GM13976 (cell line): ENCODE data around the gene AMN.

Experiments used
- DNase-seq: peaks from one replicate; pipeline ENCODE4 v3.0.0; 2012; ENCODE audit warnings: low spot score
- in situ Hi-C: fragments of 300-500 bp; cut with MboI; formaldehyde crosslinking; loops from one replicate; pipeline ENCODE4 v1.12.0; 2022; ENCODE audit warnings: low sequenced_read_pairs, mixed read lengths, inconsistent platforms; ENCODE audit not compliant: unreplicated experiment
- TF ChIP-seq, protein P1 (sequence below): IDR thresholded peaks from 2 replicates; pipeline ENCODE4 v1.5.1; 2012; ENCODE audit warnings: borderline replicate concordance, mild to moderate bottlenecking; ENCODE audit not compliant: insufficient read depth; ENCODE audit errors: extremely low read depth, missing control alignments, control extremely low read depth

Gene AMN

DNA sequence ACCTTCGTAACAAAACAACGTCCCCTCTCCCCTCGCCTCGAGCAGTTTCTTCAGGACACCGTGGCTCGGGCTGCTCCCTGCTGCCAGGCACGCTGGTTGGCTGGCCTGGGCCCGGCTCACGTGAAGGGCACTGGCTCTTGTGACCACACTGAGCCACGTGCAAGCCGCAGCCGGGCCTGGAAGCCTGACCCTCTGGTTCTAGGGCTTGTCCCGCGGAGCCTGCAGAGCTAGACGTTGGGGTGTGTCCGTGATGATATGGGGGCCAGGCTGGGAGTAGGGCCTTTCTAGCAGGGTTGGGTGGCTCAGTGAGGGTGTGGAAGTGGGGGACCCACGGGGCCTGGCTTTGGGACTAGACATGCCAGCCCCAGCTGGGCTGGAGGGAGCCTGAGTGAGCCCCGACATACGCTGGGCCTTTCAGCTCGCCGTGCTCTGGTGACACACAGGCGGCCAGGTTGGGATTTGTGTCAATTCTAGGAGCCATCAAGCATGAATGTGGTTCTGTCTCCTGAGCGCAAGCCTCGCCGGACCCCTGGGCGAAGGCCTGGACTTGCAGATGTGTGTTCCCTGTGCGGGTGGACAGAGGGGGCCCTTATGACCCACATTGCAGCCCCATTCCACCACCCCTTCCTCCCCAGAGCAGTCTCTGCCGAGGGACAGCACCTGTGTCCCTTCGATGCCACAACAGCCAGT is 13.6 kb upstream of the AMN start:
- TF ChIP-seq, protein P1, sequence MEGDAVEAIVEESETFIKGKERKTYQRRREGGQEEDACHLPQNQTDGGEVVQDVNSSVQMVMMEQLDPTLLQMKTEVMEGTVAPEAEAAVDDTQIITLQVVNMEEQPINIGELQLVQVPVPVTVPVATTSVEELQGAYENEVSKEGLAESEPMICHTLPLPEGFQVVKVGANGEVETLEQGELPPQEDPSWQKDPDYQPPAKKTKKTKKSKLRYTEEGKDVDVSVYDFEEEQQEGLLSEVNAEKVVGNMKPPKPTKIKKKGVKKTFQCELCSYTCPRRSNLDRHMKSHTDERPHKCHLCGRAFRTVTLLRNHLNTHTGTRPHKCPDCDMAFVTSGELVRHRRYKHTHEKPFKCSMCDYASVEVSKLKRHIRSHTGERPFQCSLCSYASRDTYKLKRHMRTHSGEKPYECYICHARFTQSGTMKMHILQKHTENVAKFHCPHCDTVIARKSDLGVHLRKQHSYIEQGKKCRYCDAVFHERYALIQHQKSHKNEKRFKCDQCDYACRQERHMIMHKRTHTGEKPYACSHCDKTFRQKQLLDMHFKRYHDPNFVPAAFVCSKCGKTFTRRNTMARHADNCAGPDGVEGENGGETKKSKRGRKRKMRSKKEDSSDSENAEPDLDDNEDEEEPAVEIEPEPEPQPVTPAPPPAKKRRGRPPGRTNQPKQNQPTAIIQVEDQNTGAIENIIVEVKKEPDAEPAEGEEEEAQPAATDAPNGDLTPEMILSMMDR = no peak
- in situ Hi-C loops = no loop called here
- DNase-seq = no peak

DNA sequence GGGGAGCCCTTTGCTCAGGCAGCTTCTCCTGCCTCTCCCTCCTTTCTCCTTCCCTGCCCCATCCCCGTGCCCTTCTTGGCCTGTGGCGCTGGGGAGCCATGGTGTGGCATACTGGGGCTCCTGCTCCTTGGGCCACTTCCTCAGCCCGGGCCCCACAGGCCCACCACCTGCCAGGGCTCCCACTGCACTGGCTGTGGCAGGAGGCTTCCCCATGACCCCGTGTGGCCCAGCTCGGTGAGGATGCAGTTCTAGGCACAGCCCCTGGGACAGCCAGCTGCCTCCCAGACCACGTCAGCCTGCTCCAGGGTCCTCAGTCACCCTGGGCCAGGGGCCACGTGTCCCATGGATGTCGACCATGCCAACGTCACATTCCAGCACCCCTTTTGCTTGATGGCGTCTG is 13.0 kb upstream of the AMN start:
- in situ Hi-C loops = no loop called here
- TF ChIP-seq, protein P1 = no peak
- DNase-seq = no peak

DNA sequence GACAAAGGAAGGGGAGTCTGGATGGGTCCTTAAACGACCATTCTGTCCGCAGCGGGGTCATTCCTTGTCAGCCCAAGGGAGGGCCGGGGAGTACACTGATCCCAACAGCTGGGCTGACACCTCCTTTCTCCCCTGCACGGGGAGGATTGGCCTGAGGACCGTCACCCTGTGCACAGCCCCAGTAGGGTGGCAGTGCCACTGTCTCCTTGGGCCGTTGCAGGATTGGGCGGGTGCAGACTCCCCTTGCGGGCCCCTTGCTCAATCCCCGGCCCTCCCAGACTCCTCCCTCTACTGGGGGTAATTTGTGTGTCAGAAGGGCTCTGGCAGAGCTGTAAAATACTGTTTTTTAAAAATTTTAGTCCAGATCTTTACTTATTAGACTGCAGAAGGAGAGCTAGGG is 12.6 kb upstream of the AMN start:
- DNase-seq = no peak
- TF ChIP-seq, protein P1 = no peak
- in situ Hi-C loops = loop anchor here (10.0 kb wide), 1 partner anchor 215 kb away; no protein-coding TSS in a partner anchor

DNA sequence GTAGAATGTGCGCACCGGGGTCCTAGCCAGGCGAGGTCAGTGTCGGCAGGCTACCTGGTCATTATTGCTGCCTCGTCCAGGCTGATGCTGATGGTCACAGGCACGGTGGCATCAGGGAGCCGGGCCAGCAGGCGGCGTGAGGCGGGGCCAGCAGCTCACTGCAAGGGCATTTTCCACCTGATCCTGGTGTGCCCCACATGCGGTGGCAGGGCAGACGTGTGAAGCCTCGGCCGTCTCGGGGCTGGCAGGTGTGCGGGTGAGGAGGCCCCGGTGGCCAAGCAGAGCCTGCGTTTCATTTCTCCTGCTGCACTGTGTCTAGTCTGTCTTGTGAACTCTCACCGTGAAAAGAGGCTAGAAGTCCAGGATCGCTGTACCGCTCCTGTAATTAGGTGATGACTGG is 12.0 kb upstream of the AMN start:
- in situ Hi-C loops = loop anchor here (10.0 kb wide), 1 partner anchor 216 kb away; no protein-coding TSS in a partner anchor
- TF ChIP-seq, protein P1 = no peak
- DNase-seq = no peak

DNA sequence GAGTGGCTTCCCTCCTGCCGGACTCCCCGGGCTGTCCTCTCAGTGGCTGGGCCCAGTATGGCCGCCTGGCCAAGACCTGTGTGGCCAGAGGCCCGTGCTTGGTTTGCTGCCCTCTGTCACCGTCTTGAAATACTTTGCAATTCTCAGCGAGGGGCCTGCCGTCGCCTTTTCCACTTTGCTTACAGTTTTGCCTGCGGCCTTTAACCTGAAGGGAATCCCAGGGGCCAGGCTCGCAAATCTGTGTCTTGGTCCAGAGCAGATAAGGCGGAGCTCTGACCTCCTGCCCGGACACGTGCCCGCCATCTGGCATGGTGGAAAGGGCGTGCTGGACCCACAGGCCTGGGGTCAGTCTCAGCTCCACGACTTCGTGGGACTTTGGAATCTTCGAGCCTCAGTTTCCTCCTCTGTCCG is 10.9 kb upstream of the AMN start:
- in situ Hi-C loops = loop anchor here (10.0 kb wide), 1 partner anchor 217 kb away; no protein-coding TSS in a partner anchor
- TF ChIP-seq, protein P1 = no peak
- DNase-seq = no peak

DNA sequence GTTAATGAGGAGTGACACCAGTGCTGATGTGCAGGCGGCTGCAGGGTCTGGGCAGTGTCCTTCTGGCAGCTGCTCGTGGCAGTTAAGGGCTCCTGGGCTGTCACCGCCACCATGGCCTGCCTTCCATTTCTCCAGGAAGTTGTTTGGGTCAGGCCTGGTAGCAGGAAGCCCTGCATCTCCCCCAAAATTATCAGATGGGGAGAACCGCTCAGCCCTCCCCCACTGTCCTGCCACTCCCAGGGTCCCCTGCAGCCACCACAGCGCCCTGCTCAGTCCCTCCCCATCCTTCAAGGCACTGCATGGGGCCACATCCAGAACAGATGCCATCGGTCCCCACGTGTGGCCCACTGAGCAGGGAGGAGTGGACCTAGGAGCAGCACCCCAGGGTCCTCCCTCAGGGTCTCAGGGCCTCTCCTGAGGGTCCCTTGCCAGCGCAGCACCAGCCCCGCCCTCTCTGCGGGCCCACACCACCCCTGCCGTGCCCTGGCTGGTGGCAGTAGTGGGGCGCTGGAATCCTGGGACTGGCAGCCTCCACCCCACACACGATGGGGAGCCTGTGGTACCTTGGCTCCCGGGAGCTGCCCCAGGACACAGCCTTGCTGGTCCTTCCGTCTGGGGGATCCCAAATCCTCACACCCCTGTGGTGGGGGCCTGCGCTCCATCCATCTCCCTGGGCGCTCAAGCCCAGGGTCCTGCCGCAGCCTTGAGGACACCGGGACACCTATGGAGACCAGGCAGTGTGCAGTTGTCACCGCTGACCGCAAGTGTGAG is 10.3 kb upstream of the AMN start:
- DNase-seq = no peak
- TF ChIP-seq, protein P1 = no peak
- in situ Hi-C loops = loop anchor here (10.0 kb wide), 1 partner anchor 217 kb away; no protein-coding TSS in a partner anchor
